Psoas muscle (tissue), 8 donors: Measurements from ENCODE around the gene OSBPL5. TPM values are rescaled to one million over a fixed set of nuclear protein-coding genes. Genes with fewer than 3 reads are reported as not detected.

ENCODE experiments used
- ATAC-seq, 4 donors: fragments of 200-7000 bp; cut with Tn5 transposase; one replicate each; pipeline ENCODE4 v1.9.1; 2020; ENCODE audit warnings: moderate library complexity in 3 of 4, mild to moderate bottlenecking in 2 of 4
- DNase-seq, 2 donors: peaks; one replicate each; pipeline ENCODE4 v3.0.0-alpha.2; 2020
- H3K27ac ChIP-seq: fragments of 200-600 bp; one replicate; pipeline ENCODE4 v1.8.0; 2022
- H3K27me3 ChIP-seq, 3 donors: fragments of 200-600 bp in 1 of 3; one replicate each; pipeline versions ENCODE4 v1.6.1 to v1.8.0; 2013 to 2022; ENCODE audit warnings: low read length in 2 of 3, mild to moderate bottlenecking in 2 of 3, moderate library complexity in 1 of 3; ENCODE audit not compliant: insufficient read depth in 3 of 3
- H3K36me3 ChIP-seq, 2 donors: fragments of 200-600 bp in 1 of 2; one replicate each; pipeline versions ENCODE4 v1.6.1 to v1.8.0; 2013 to 2022; ENCODE audit warnings: low read depth in 1 of 2, mild to moderate bottlenecking in 1 of 2, moderate library complexity in 1 of 2; ENCODE audit not compliant: insufficient read depth in 1 of 2
- H3K4me1 ChIP-seq: fragments of 200-600 bp; one replicate; pipeline ENCODE4 v1.8.0; 2022
- H3K4me3 ChIP-seq: fragments of 200-600 bp; one replicate; pipeline ENCODE4 v1.8.0; 2022; ENCODE audit warnings: mild to moderate bottlenecking
- H3K9me3 ChIP-seq: fragments of 200-600 bp; one replicate; pipeline ENCODE4 v1.8.0; 2022
- WGBS, 3 donors: extraction: QIAGEN DNeasy Blood & Tissue Kit; methylation state at CpG; one replicate each; pipeline versions ENCODE4 v1.1.6 to v1.1.7; 2013; 5-methylcytosine and 5-hydroxymethylcytosine counted together
- intact Hi-C, 2 donors: fragments of 100-400 bp; cut with DNase I; formaldehyde crosslinking; loops; one replicate each; pipeline versions ENCODE4 v1.11.0 to v1.14.2; 2022
- polyA plus RNA-seq, 3 donors: library from polyadenylated mRNA; stranded (reverse); fragments of 200-250 nt; gene quantifications; one replicate each; pipeline ENCODE4 v1.2.3, GENCODE V29; 2013
- total RNA-seq, 4 donors: library from RNA; stranded (reverse); fragmentation: NEBNext Ultra II Directional in 2 of 4; extraction: Animal tissue kit (Norgen Biotek cat#: 25700) in 2 of 4; gene quantifications; one replicate each; pipeline versions ENCODE4 v1.2.1 to v1.2.4, GENCODE V29; 2021 to 2023
- TF ChIP-seq, protein P1 (sequence below): fragments of 200-600 bp; IDR thresholded peaks from one replicate; pipeline ENCODE4 v1.8.0; 2022; ENCODE audit warnings: antibody characterized with exemption
- donor health status: healthy with polysubstance abuse.
- donor health status: DM: no; HTN: no; CAD: no; lungs with moderate emphysema.
- donor health status: Bipolar disorder and iron deficiency.
- donor health status: healthy.
- donor health status: DM: yes; HTN: yes; CAD: no.
- donor health status: DM: no; HTN: no; CAD: no.
- donor health status: DM: no; HTN: no; CAD: no.
- donor health status: DM: yes; HTN: yes; CAD: no.

OSBPL5 gene
- total and polyA plus RNA-seq, 7 donors = 3.4 to 12.4 (median 6.9) TPM

DNA sequence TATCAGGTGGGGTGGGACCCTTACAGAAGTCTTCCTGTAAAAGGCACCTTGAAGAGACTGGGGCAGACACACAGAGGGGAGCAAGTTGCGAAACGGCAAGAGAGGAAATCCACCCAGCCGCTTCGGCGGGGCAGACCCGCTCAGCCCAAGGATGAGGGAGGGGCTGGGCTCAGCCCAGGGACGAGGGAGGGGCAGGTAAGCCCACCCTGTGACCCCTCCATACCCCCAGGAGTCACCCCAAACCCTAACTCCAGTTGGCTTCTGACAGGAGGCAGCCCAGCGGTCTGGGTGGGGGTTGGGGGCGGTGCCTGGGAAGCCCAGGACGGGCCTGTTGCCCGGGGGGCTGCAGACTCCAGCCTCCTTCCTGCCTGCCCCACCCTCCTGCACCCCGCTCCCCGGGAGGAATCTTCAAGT lies 965 bp downstream of the OSBPL5 start:
- TF ChIP-seq, protein P1, sequence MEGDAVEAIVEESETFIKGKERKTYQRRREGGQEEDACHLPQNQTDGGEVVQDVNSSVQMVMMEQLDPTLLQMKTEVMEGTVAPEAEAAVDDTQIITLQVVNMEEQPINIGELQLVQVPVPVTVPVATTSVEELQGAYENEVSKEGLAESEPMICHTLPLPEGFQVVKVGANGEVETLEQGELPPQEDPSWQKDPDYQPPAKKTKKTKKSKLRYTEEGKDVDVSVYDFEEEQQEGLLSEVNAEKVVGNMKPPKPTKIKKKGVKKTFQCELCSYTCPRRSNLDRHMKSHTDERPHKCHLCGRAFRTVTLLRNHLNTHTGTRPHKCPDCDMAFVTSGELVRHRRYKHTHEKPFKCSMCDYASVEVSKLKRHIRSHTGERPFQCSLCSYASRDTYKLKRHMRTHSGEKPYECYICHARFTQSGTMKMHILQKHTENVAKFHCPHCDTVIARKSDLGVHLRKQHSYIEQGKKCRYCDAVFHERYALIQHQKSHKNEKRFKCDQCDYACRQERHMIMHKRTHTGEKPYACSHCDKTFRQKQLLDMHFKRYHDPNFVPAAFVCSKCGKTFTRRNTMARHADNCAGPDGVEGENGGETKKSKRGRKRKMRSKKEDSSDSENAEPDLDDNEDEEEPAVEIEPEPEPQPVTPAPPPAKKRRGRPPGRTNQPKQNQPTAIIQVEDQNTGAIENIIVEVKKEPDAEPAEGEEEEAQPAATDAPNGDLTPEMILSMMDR = no peak
- peaks cover 52% of the 10 kb centered on the region for H3K4me1 ChIP-seq
- intact Hi-C loops = loop anchor here in 1 of 2 donors (10.0 kb wide), 2 partner anchors 49 to 109 kb away; partner anchors contain the start of gene CARS1
- DNase-seq (peak; percentile 14 to 54), ATAC-seq (no peak)
- H3K27me3 ChIP-seq = no peaks in the 10 kb centered on the region
- no peaks in the 10 kb centered on the region for H3K9me3 ChIP-seq
- peak overlapping the region; percentile 64 for H3K27ac ChIP-seq
- no peaks in the 10 kb centered on the region for H3K36me3 ChIP-seq
- WGBS, 3 donors = 20 to 30% (median 26%) methylated on average over 10 to 13 of the region's 13 CpGs
- H3K4me3 ChIP-seq = peak overlapping the region; percentile 84

DNA sequence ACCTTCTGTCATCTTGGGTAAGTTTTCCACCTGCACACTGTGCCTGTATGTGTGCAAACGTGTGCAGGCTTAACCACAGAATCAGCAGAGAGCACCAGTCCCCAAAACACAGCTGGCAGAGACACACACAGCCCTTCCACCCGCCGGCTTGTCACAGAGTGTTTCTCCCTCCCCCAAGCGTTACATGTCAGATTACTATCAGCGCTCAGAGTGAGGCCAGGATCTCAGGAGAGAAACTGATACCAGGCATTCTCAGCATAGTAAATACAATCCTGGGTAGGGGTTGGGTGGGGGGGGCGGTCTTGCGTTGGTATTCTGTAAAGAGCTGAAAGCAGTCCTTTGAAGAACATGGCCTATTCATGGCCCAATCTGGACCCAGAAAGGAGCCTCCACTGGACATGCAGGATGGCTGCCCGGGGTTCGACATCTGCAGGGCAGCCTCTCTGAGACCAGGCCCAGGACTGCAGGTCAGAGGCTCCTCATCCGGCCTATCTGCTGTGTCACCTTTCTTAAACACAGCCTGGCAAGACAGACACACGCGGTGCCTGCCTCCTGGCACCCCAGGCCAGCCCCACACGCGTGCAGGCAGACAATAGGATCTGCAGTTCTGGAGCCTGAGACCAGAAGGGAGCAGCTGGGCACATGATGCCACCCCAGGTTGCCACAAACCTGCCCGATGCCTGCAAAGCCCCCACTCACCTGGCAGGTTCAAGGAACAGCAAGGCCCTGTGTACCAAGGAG lies 1.7 kb downstream of the OSBPL5 start:
- no peak for ATAC-seq
- Histone ChIP-seq H3K27ac (peak overlapping the region; percentile 64), H3K4me3 (peak overlapping the region; percentile 84), H3K9me3 (no peaks in the 10 kb centered on the region), H3K27me3 (no peaks in the 10 kb centered on the region), H3K36me3 (no peaks in the 10 kb centered on the region), H3K4me1 (peaks cover 51% of the 10 kb centered on the region)
- 13 to 46% (median 17%) methylated on average over 15 of the region's 15 CpGs for WGBS, 3 donors
- intact Hi-C loops = loop anchor here in 1 of 2 donors (10.0 kb wide), 2 partner anchors 49 to 109 kb away; partner anchors contain the start of gene CARS1
- peak; percentile 17 to 50 for DNase-seq
- TF ChIP-seq, protein P1 = no peak

DNA sequence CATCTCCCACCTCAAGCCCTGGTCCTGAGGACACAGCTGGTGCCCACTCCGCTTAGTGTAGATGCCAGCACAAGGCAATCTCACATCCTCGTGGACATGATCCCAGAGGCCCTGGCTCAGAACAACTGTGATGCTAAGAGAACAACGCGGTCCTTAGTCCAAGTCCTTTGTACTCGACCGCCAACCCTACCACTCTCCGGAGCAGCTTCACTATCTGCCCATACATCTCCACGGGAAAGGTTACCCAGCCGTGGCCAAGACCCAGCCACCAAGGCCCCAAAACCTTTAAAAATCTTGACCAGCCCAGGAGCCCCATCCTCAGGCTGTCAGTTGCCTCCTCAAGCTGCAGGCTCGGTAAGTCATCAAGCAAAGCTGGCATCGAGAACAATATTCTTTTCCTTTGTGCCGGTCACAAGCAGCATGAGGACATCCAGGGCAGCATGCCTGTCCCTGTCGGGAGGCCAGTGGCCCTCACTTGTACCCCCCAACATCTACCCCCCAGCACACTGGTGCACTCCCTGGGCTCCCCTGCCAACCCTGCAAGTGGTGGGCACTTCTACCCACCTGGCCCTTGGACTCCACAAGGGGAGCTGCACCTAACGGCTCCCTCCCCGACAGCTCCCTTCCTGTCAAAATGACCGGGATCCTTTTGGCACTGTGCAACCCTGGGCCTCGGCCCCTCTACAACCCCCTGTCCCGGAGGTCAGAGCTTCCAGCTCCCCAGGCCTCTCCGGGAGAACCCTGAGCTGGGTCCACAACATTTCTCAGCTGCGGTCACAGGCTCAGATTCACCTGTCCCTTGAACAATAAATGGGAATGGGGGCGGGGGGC lies 2.5 kb downstream of the OSBPL5 start:
- H3K4me3 ChIP-seq = peak overlapping the region; percentile 84
- WGBS, 3 donors = 45 to 69% (median 45%) methylated on average over 21 of the region's 21 CpGs
- peak; percentile 12 to 43 for DNase-seq
- H3K9me3 ChIP-seq = no peaks in the 10 kb centered on the region
- no peaks in the 10 kb centered on the region for H3K27me3 ChIP-seq
- H3K36me3 ChIP-seq = no peaks in the 10 kb centered on the region
- intact Hi-C loops = loop anchor here in 1 of 2 donors (10.0 kb wide), 2 partner anchors 48 to 108 kb away; partner anchors contain the start of gene CARS1
- TF ChIP-seq, protein P1 = no peak
- H3K4me1 ChIP-seq = peaks cover 51% of the 10 kb centered on the region
- H3K27ac ChIP-seq = peak overlapping the region; percentile 64
- ATAC-seq = no peak

DNA sequence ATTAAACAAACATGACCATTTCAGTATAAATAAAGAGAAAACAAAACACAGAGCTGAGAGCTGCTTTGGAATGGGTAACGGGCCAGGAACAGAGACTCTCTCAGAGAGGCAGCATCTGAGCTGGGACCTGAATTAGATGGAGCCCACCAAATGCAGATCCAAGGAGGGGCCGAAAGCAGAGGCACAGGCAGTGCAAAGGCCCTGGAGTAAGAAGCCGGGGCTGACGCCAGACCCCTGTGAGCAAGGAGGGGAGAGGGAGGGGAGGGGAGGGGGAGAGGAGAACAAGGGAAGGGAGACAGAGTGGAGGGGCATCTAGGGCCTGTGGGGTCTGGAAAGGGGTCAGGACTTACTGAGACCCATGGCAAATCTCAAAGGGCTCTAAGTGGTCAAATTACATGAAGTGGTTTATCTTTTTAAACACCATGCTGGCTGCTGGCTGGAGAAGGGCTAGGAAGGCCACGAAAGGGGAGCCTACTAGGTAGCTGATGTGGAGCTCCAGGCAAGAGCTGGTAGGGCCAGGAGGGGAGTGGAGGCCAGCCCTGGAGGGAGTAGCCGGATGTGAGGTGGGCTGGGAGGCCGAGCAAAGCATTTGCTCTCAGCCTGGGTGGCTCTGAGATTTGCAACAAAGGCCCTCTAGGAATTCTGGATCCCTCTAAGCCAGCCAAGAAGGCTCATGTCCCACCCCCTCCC lies 3.2 kb downstream of the OSBPL5 start:
- 76 to 87% (median 78%) methylated on average over 6 to 7 of the region's 7 CpGs for WGBS, 3 donors
- DNase-seq = peak in 1 of 2 donors; percentile 36
- TF ChIP-seq, protein P1 = no peak
- intact Hi-C loops = loop anchor here (1.0 to 10.0 kb wide), 3 partner anchors 15 to 107 kb away; partner anchors contain the start of gene CARS1 (in 1 of the 2)
- Histone ChIP-seq H3K27ac (no peak overlapping the region), H3K27me3 (no peaks in the 10 kb centered on the region), H3K4me1 (peaks cover 58% of the 10 kb centered on the region), H3K4me3 (no peak overlapping the region), H3K36me3 (no peaks in the 10 kb centered on the region), H3K9me3 (no peaks in the 10 kb centered on the region)
- no peak for ATAC-seq
